Measurements from ENCODE around the gene EXOC4.

- TF ChIP-seq POLR2A (IDR thresholded peaks at IDR 0.05) (no peak), POLR2AphosphoS5 (IDR thresholded peaks at IDR 0.05) (no peak)
- TF ChIP-seq, protein P1, sequence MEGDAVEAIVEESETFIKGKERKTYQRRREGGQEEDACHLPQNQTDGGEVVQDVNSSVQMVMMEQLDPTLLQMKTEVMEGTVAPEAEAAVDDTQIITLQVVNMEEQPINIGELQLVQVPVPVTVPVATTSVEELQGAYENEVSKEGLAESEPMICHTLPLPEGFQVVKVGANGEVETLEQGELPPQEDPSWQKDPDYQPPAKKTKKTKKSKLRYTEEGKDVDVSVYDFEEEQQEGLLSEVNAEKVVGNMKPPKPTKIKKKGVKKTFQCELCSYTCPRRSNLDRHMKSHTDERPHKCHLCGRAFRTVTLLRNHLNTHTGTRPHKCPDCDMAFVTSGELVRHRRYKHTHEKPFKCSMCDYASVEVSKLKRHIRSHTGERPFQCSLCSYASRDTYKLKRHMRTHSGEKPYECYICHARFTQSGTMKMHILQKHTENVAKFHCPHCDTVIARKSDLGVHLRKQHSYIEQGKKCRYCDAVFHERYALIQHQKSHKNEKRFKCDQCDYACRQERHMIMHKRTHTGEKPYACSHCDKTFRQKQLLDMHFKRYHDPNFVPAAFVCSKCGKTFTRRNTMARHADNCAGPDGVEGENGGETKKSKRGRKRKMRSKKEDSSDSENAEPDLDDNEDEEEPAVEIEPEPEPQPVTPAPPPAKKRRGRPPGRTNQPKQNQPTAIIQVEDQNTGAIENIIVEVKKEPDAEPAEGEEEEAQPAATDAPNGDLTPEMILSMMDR (IDR thresholded peaks at IDR 0.05), result no peak
These were observed 42.6 kb downstream of the EXOC4 start for GRCh38 chr7:133295484-133295883.
